NCI-H2107 (cell line): ENCODE measurements around the gene MAP7D2.

ENCODE experiments used
- DNase-seq: peaks from one replicate; lab custom pipeline; 2025; lab: John Stamatoyannopoulos, UW

MAP7D2 gene

DNA sequence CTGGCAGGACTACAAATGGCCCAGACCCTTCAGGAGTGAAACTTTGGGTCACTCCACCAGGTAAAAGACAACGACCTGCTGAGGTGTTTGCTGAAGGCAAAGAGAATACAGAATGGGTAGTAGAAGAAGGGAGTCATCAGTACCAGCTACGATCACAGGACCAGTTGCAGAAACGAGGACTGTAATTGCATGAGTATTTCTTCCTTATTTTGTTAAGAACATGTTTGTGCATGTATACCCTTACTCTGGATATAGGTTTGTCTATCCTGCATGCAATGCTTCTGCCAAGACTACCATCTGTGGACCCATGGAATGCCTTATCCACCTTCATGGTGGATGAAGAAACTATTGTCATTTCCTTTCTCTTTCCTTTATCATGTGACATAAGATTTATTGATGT is 77.7 kb downstream of the MAP7D2 start:
- no peak for DNase-seq

DNA sequence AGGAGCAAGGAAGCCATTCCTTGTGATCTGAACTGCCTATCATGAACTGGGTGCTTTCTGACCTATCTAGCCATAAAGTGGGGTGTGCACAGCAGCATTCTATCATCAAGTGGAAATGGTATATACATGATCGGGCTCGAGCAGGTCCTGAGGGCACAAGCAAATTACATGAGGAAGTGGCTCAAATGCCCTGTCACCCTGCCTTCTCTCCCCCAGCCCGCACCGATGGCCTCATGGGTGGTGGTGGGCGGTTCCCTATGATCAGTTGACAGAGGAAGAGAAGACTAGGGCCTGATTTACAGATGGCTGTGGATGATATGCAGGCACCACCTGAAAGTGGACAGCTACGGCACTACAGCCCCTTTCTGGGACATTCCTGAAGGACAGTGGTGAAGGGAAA is 79.5 kb downstream of the MAP7D2 start:
- no peak for DNase-seq

DNA sequence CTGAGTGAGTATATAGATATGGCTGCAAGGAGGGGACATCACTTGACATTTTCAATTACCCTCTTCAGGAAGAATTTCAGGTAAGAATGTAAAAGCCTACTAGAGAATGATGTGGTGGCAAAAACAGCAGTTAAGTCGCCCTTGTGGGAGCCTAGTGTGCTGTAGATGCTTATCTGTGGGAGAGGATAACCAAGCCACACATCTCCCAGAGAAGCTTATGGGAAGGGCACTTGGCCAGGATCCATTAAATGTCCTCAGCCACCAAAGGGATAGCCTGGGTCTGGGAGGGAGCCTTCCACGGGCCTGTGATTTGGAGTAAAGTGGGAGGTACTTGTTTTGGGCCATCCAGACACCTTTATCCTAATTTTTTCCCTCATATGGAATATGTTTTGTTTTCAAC is 84.5 kb downstream of the MAP7D2 start:
- DNase-seq = no peak

DNA sequence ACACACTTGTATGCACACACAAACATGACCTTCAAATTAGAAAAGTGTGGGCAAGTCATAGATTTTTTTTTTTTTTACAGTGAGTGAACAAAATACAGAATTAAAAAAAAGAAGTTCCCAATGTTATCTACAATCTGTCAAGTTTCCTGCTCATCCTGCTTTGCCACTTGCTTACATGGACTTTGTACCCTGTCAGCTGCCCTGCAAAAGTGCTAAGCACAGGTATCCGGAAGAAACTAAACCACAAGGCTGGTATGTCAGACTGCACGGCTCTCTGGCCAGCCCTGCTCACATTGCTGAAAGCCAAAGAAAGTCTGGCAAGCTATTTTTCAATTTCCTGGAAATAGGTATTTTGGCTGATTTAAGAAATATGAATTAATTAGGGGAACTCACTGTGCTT is 87.0 kb downstream of the MAP7D2 start:
- DNase-seq = no peak

DNA sequence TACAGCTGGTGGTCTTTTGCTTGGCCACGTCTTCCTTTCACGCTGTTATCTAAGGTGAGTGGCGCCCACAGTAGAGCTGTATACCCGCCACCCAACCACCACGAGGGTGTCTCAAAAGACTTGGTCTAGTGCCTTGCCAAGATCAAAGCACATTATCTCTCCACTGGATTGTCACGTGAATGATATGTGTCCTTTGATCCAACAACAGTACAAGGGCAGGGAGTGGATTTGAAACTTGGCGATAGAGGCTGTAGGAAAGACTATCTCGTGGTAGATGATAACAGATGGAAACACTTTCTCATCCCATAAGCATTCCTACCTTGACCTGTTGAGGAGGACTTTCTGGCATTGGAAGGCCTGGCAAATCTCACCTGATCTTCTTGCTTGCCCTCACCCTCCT is 88.1 kb downstream of the MAP7D2 start:
- DNase-seq = no peak

DNA sequence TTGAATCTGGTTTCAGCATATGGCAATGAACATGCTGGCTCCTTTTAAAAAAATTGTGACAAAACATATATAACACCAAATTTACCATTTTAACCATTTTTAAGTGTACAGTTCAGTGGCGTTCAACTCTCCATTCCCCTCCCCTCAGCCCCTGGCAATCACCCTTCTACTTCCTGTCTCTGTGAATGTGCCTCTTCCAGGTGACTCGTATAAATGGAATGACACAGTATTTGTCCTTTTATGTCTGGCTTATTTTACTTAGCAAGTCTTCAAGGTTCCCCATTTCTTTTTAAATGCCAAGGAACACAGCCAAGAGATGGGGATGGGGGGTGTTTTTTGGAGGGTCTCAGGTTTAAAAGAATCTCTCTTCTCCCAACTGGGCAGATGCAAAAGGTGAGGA is 90.4 kb downstream of the MAP7D2 start:
- no peak for DNase-seq

DNA sequence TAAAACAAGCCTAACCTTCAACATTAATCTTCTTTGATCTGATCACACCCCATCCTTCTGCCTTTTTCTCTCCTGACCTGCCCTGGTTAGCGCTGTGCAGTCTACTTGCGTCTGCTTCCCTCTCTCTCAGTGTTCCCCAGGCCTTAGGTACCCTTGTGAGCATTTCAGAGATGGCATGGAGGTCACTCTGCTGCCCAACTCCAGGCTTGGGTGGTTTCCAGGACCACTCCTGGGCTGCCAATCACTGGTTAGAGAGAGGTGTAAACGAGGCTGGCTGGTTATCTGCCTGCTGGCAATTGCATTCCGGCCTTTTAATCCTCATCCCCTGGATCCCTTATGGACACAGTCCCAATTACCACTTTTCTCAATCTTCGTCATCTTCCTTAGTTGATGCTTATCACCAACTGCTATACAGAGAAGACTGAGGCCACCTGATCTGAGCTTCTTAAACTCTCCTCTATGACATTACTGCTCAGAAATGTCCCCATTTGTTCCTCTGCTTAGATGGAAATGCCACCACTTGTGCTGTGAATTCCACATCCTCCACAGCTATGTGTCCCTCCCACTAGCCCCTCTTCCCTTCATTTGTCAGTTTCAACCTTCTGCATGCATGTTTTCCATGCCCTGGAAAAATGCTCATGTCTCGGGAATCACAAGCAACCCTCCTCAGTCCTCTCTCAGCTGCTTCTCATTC is 96.9 kb downstream of the MAP7D2 start:
- DNase-seq = no peak

DNA sequence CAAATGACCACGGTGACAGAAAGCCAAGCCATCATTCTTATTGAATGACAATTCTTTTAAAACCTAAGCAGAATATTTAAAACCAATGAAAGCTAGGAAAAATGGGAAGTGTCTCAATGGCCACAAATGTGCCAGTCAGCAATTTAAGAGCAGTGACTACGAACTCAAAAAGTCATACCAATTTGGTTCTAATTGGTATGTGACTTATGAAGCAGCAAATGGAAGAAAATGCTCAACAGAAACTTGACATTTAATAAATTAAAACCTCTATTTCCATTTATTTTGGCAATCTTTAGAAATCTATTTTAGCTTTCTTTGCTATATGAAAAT is 100.1 kb downstream of the MAP7D2 start:
- no peak for DNase-seq

DNA sequence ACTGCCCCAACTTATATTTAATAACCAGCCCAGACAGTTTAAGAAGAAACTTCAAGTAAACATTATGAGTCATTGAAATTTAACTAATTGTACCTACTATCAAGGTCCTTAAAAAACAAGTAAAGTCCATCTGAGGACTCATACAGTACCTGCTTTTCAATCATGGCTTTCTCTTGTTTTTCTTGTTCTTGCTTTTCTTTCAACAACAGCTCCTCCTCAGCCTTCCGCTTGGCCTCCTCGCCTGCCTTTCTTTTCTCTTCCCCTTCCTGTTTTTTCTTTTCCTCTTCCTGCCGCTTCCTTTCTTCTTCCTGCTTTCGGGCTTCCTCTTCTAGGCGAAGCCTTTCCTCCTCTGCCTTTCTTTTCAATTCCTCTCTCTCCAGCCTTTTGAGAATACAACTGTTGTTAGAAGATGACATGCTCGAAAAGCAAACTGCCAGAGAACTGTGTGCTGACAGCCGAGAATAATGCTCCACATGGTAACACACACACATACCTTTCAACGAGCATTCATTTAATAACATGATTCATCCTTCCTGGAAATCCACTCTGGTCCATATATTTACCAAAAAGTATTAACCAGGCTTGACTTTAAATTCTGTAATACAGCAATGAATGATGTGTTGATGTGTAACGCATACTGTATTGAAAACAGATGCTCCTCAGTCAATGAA is 100.6 kb downstream of the MAP7D2 start:
- no peak for DNase-seq

DNA sequence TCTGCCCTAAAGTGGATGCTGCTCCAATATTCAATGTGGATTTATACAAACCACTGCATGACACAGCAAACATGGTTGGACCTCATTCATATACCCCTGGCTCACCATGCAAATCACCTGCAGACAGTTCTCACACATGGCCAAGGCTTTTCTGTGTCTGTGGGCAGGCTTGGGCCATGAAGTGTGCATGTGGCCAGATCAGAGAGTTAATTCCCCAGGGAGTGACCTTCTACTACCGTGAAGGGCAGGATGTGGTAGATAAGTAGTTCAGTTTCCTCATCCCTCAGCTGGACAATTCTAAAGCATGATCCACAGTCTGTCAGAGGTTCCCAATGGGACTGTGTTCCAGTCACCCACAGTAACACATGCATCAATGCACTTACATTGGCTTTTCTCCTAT is 101.3 kb downstream of the MAP7D2 start:
- no peak for DNase-seq

DNA sequence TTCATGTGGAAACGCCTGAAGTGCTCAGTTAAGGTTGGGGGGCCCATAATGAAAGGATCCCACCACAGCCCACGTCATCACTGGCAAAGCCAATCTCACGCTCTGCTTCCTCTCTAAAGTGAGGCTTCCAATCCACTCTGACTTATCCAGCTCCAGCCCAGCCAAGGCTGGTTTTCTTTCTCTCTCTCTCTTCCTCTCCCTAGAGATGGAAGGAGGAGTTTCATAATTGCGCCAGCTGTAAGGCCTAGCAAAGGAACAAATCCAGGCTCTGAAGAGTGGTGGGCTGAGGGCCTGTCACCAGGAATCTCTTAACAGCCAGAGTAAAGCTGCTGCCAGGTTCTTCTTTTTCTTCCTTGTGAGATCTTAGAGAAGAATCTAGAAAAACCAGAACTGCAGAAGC is 105.1 kb downstream of the MAP7D2 start:
- DNase-seq = no peak

DNA sequence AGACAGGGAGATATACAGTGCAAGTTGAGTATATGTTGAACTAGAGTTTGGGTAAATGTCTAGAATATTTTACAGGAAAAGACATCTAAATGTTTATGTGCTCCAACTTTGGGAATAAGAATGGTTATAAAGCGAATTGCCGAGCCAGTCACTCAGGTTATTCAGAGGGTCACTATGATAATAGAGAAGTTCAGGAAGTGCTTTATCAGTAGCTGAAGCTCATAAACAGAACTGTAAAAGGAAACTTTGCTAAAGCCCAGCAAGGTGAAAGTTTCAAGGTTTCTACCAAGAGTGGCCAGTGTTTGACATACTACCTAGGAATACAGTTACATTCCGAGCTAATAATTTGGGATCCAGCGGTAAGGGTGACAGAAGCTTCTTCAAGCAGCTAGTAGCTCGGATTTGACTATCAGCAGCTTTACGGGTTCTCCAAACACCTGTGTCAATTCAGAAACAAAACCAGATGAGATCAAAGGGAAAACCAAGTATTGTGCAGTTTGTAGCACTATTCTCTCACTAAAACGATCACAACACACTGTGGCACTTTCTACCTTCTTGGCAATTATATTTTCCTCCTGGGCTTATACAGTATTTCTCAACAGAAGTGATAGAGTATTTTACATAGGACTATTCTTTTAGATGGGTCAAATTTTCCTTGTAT is 108.6 kb downstream of the MAP7D2 start:
- no peak for DNase-seq

DNA sequence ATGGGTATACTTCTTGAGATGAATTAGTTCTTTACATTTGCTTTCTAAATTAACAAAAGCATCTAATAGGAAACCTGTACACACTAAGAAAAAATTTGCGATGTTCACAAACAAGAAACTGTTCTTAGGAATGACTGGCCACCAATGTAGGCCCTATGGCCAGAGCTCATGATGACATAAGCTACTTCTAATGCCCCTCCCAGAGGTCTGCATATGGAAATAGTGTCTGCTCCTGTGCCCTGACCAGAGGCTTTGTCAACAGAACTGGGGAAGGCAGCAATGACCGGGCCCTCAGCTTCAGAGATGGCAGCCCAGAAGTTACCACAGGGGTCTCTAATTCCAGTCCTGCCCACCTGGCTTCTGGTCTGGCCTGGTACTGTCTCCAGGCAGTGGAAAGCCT is 110.8 kb downstream of the MAP7D2 start:
- no peak for DNase-seq

DNA sequence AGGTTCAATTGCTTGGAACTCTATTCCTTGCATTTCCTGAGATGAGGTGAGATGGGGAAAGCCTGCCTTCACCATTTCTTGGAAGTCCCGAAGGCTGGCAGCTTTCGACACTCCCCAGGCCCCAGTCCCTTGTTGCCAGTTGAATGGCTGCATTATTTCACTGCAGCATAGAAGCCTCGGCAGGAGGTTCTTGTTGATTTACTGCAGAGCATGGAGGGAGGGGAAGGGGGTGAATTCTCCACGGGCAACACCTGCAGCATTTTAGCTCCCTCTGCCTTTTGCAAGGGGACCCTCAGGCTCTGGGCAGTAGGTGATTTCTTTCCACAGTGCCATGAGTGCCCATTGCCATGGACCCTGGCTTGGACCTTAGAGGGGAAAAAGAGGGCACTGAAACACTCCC is 115.1 kb downstream of the MAP7D2 start:
- no peak for DNase-seq

DNA sequence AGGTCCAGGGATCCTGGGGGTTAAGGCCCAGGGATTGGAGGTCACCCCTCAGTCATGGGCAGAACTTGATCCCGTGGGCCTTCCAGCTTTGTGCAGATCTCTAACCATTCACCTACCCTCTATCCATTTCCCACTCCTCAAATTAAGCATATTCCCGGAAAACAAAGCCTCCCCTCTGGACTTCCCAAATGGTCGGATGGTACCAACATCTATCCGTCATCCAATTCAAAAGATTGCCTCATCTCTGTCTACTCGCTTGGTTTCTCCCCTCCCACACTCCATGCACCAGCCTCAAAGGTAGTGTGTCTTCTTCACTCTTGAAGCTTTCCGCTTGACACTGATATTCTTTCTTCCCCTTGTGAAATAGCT is 125.4 kb downstream of the MAP7D2 start:
- DNase-seq = no peak

DNA sequence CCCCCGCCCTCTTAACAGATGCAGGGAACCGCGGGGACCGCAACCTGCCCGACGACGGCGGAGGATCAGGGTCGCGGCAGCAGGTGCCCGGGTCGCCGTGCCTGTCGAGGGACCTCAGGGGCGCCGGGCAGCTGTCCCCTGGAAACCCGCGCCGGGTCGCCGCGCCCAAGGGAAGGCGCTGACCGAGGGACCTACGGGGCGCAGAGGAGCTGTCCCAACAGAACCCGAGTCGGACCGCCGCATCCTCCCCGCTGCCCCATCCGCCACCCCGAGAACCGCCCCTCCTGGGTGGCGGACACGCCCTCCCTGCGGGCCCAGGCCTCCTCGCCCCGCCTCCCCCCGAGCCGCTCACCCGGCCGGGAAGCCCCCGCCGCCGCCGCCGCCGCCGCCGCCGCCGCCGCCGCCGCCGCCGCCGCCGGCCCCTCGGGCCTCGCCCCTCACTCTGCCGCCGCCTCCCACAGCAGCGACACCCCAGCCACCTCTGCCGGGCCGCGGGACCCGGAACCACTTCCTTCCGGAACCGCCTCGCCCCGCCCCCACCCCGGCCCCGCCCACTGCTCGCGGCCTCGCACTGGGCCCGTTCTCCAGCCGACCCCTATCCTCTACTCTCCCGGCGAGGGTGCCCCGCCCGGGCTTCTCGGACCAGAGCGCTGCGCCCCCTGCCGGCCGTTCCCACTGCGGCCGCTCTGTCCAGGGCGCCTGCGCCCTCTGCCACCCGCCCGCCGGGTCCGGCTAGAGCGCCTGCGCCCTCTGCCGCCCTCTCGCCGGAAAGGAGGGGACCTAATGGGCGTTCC is 126.0 kb downstream of the MAP7D2 start, which contains the start of gene BCLAF3:
TSS of gene BCLAF3 (minus strand) at position 506 of the 794 bp plus-strand sequence. CDS start 20,797 bp downstream, outside the sequence.
- DNase-seq = peak; percentile 78

DNA sequence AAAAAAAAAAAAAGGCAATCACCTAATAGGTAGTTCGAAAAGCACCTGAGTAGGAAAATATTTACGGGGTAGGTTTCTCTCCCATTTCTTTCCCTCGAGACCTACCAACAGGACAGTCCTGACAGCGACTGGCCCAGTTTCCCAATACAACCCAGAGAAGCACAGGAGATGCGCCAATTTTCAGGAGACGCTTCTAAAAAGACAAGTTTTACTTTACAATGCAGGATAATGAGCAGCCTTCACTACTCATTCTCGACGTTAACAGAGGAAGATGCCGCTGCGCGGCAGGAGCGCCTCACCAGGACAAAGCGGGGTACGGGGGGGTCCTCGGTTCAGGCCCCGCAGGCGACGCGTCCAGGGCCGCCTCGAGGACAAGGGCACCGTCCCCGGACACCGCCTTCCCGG is 126.6 kb downstream of the MAP7D2 start:
- no peak for DNase-seq

DNA sequence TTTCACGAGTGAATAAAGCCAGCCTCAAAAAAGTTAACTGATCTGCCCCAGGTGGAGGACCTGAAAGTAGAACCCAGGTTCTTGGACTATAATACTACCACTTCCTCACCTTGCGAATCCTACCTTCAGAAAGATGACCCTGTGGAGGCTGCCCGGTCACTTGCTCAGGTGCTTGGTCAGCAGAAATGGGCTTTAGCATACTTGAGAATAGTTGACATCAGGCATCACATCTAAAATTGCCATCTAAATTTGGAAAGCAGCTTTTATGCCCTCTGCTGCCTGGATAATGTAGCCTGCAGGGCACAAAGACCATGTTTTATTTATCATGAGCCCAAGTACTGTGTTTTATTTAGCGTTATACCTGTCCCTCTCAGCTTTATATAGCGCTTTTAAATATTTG is 128.9 kb downstream of the MAP7D2 start:
- DNase-seq = no peak

DNA sequence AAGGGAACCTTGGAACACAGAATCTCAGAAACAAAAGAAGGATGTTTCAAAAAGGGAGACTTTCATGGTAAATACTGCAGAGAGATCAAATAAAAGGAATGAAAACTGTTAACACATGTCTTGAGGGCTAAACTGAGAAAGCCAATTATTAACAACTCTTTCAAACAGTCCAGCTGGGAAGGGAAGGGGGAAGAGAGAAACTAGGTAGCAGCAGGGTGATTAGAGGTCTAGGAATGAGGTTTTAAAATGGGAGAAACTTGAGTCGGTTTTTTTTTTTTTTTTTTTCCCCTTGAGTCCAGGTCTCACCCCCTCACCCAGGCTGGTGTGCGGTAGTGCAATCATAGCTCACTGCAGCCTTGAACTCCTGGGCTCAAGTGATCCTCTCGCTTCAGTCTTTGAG is 130.2 kb downstream of the MAP7D2 start:
- no peak for DNase-seq

DNA sequence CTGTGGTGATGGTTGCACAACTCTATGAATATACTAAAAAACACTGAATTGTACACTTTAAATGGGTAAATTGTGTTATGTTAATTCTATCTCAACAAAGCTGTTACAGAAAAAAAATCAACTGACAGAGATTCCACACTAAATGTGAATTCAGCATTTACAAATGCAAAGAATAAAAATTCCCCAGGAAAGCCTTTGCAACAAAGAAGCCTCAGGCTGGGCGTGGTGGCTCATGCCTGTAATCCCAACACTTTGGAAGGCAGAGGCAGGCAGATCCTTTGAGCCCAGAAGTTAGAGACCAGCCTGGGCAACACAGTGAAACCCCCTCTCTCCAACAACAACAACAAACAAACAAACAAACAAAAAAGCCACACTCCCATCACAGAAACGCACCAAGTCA is 134.8 kb downstream of the MAP7D2 start:
- no peak for DNase-seq

DNA sequence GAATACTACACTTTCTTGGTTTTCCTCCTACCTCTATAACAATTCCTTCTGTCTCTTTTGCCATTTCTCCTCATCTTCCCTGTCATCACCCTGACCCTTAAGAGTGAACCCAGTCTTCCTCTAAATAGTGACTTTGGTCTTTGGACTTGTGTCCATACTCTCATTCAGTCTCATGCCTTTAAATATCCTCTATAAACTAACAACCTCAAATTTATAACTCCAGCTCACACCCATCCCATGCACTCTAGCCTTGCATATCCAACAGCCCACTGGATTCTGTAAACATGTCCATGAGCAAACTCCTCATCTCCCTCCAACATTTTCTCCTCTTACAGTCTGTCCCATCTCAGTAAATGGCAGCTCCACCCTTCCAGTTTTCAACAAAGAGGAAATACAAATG is 140.9 kb downstream of the MAP7D2 start:
- no peak for DNase-seq

DNA sequence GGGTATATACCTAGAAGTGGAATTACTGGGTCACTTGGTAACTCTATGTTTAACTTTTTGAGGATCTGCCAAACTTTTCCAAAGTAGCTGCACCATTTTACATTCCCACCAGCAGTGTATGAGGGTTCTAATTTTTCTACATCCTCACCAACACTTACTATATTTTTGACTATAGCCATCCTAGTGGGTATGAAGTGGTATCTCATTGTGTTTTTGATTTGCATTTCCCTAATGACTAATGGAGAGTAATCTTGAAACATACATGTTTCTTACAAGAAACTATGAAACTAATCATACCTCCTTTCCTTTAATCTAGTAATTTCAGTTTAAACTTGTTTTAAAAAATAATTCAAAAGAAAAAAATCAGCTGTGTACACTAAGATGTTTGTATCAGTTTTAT is 143.7 kb downstream of the MAP7D2 start:
- DNase-seq = no peak

DNA sequence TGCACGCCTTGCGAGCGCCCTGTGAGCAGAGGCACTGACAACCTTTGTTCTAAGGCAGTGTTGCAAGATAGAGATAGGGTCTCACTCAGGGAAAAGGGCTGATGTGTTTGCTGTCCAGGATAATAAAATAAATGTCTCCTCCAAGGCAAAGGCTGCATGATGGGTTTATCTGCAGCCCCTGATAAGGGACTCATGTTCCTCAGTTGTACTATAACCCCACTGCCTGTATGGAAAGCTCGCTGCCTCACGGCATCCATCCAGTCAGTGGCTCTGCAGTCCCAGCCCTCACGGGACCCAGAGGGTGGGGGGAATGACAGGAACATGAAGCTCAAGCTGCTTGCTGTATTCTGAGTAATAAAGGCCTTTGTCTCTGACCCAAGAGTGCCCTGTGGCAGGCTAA is 148.4 kb downstream of the MAP7D2 start:
- no peak for DNase-seq
